ENCODE measurements around the gene CLRN3. TPM values are rescaled to one million over a fixed set of nuclear protein-coding genes. Genes with fewer than 3 reads are reported as not detected.

Gene CLRN3
- total RNA-seq, 2 donors from 2014 or later: not detected

GRCh38 chr10:127851661-127852194, 41.0 kb downstream of the CLRN3 start:
- Mint-ChIP-seq H3K9me3 (no peaks in the 10 kb centered on the region), H3K4me1 (peaks cover 10% of the 10 kb centered on the region), H3K27me3 (ENCODE audit: insufficient read depth) (peaks cover 29% of the 10 kb centered on the region), H3K36me3 (ENCODE audit: low read depth) (no peaks in the 10 kb centered on the region), H3K4me3 (no peak overlapping the region), H3K27ac (no peak overlapping the region)
- H3K27ac ChIP-seq (ENCODE audit: low read depth, low read length): no peak overlapping the region
- no peaks in the 10 kb centered on the region for H3K36me3 ChIP-seq (ENCODE audit: control insufficient read depth, insufficient read depth, low read length)
- H3K27me3 ChIP-seq (ENCODE audit: control insufficient read depth, insufficient read depth, low read length, poor library complexity, severe bottlenecking): peaks cover 13% of the 10 kb centered on the region
- H3K4me3 ChIP-seq (ENCODE audit: low read length): no peak overlapping the region
- no peak overlapping the region for H3K9ac ChIP-seq (ENCODE audit: extremely low read depth, low read length, poor library complexity, severe bottlenecking)
- 92 to 93% methylated on average over 14 of the region's 14 CpGs for WGBS, 2 experiments (ENCODE audit: insufficient coverage in 1 of 2, insufficient read length in 1 of 2)
- peaks cover 4% of the 10 kb centered on the region for H3K4me1 ChIP-seq (ENCODE audit: control insufficient read depth, insufficient read depth, low read length)
- H3K9me3 ChIP-seq (ENCODE audit: control insufficient read depth, low read length): no peaks in the 10 kb centered on the region
- peak; percentile 53 for DNase-seq
- peak; percentile 40 for TF ChIP-seq CTCF (conservative IDR thresholded peaks at IDR 0.05)

- Histone ChIP-seq H3K4me3 (ENCODE audit: low read length) (no peak overlapping the region), H3K9ac (ENCODE audit: extremely low read depth, low read length, poor library complexity, severe bottlenecking) (no peak overlapping the region), H3K36me3 (ENCODE audit: control insufficient read depth, insufficient read depth, low read length) (no peaks in the 10 kb centered on the region), H3K27me3 (ENCODE audit: control insufficient read depth, insufficient read depth, low read length, poor library complexity, severe bottlenecking) (peaks cover 21% of the 10 kb centered on the region), H3K9me3 (ENCODE audit: control insufficient read depth, low read length) (no peaks in the 10 kb centered on the region), H3K4me1 (ENCODE audit: control insufficient read depth, insufficient read depth, low read length) (peaks cover 4% of the 10 kb centered on the region), H3K27ac (ENCODE audit: low read depth, low read length) (no peak overlapping the region)
- peak; percentile 28 for DNase-seq
- Mint-ChIP-seq H3K36me3 (ENCODE audit: low read depth) (no peaks in the 10 kb centered on the region), H3K4me3 (no peak overlapping the region), H3K27me3 (ENCODE audit: insufficient read depth) (peaks cover 36% of the 10 kb centered on the region), H3K4me1 (peaks cover 13% of the 10 kb centered on the region), H3K27ac (no peak overlapping the region), H3K9me3 (no peaks in the 10 kb centered on the region)
- 83 to 88% methylated on average over 3 to 10 of the region's 10 CpGs for WGBS, 2 experiments (ENCODE audit: insufficient coverage in 1 of 2, insufficient read length in 1 of 2)
- TF ChIP-seq CTCF (conservative IDR thresholded peaks at IDR 0.05): no peak
These were observed 41.8 kb downstream of the CLRN3 start for GRCh38 chr10:127850944-127851343.

- no peak overlapping the region for H3K9ac ChIP-seq (ENCODE audit: extremely low read depth, low read length, poor library complexity, severe bottlenecking)
- H3K27me3 ChIP-seq (ENCODE audit: control insufficient read depth, insufficient read depth, low read length, poor library complexity, severe bottlenecking): peaks cover 24% of the 10 kb centered on the region
- no peak for TF ChIP-seq CTCF (conservative IDR thresholded peaks at IDR 0.05)
- Mint-ChIP-seq H3K27me3 (ENCODE audit: insufficient read depth) (peaks cover 39% of the 10 kb centered on the region), H3K27ac (no peak overlapping the region), H3K4me1 (peaks cover 23% of the 10 kb centered on the region), H3K9me3 (no peaks in the 10 kb centered on the region), H3K36me3 (ENCODE audit: low read depth) (no peaks in the 10 kb centered on the region), H3K4me3 (no peak overlapping the region)
- 75 to 79% methylated on average over 5 to 8 of the region's 8 CpGs for WGBS, 2 experiments (ENCODE audit: insufficient coverage in 1 of 2, insufficient read length in 1 of 2)
- H3K9me3 ChIP-seq (ENCODE audit: control insufficient read depth, low read length): no peaks in the 10 kb centered on the region
- peak; percentile 49 for DNase-seq
- no peak overlapping the region for H3K27ac ChIP-seq (ENCODE audit: low read depth, low read length)
- H3K36me3 ChIP-seq (ENCODE audit: control insufficient read depth, insufficient read depth, low read length): no peaks in the 10 kb centered on the region
- no peak overlapping the region for H3K4me3 ChIP-seq (ENCODE audit: low read length)
- H3K4me1 ChIP-seq (ENCODE audit: control insufficient read depth, insufficient read depth, low read length): peaks cover 4% of the 10 kb centered on the region
These were observed 42.8 kb downstream of the CLRN3 start for GRCh38 chr10:127849921-127850320.
